ENCODE results near the gene PSG11.
"Not testable (repeated sequence)": the region's sequence is repeated elsewhere in the genome, so short reads cannot be mapped to it uniquely, and the experiment has no call there.

Gene PSG11

GRCh38 chr19:42989186-42989585, 37.1 kb downstream of the PSG11 start:
- DNase-seq (ENCODE audit: low read depth in 2 of 2), result not testable (repeated sequence)

- DNase-seq (ENCODE audit: low read depth in 2 of 2), result not testable (repeated sequence)
Observed at GRCh38 chr19:42988206-42988605, 38.1 kb downstream of the PSG11 start.

- no peak for DNase-seq (ENCODE audit: low read depth in 2 of 2)
Observed at GRCh38 chr19:42985588-42985987, 40.7 kb downstream of the PSG11 start.

- not testable (repeated sequence) for DNase-seq (ENCODE audit: low read depth in 2 of 2)
Observed at GRCh38 chr19:42982111-42982510, 44.2 kb downstream of the PSG11 start.

- DNase-seq (ENCODE audit: low read depth in 2 of 2), result not testable (repeated sequence)
Observed at GRCh38 chr19:42971451-42971850, 54.8 kb downstream of the PSG11 start.

- DNase-seq (ENCODE audit: low read depth in 2 of 2), result no peak
Observed at GRCh38 chr19:42965176-42965575, 61.1 kb downstream of the PSG11 start.

- no peak for DNase-seq (ENCODE audit: low read depth in 2 of 2)
Observed at GRCh38 chr19:42961119-42961518, 65.2 kb downstream of the PSG11 start.

All from stimulated activated CD8-positive, alpha-beta memory T cell treated with anti-CD3 and anti-CD28 coated beads, Interleukin-7, amount 100 ng/mL, for 4 hours (primary cell).